Heart right ventricle (tissue), 16 donors: ENCODE measurements around the gene DNAH1. TPM values are rescaled to one million over a fixed set of nuclear protein-coding genes. Genes with fewer than 3 reads are reported as not detected.
A peak's percentile ranks its signal among the peaks of the same experiment; 100 is the strongest.

Experiments
- ATAC-seq, 8 donors: fragments of 200-7000 bp; cut with Tn5 transposase; one replicate each; pipeline ENCODE4 v1.9.1; 2020; ENCODE audit warnings: mild to moderate bottlenecking in 8 of 8, moderate library complexity in 8 of 8, moderate number of reproducible peaks in 1 of 8
- DNase-seq, 2 donors: peaks; one replicate each; pipeline ENCODE4 v3.0.0-alpha.2; 2020
- H3K27ac ChIP-seq, 10 donors: fragments of 200-600 bp; sonication (generic) in 2 of 10; one replicate each; pipeline versions ENCODE4 v1.5.0 to v1.8.0; 2020 to 2022; ENCODE audit warnings: mild to moderate bottlenecking in 3 of 10
- H3K27me3 ChIP-seq, 7 donors: fragments of 200-600 bp; one replicate each; pipeline ENCODE4 v1.8.0; 2021 to 2022; ENCODE audit warnings: mild to moderate bottlenecking in 2 of 7
- H3K36me3 ChIP-seq, 9 donors: fragments of 200-600 bp; sonication (generic) in 1 of 9; one replicate each; pipeline versions ENCODE4 v1.5.0 to v1.8.0; 2020 to 2022; ENCODE audit warnings: mild to moderate bottlenecking in 2 of 9
- H3K4me1 ChIP-seq, 9 donors: fragments of 200-600 bp; sonication (generic) in 1 of 9; one replicate each; pipeline versions ENCODE4 v1.5.0 to v1.8.0; 2020 to 2022; ENCODE audit warnings: mild to moderate bottlenecking in 4 of 9
- H3K4me3 ChIP-seq, 10 donors: fragments of 200-600 bp; sonication (generic) in 2 of 10; one replicate each; pipeline versions ENCODE4 v1.5.0 to v1.8.0; 2020 to 2022; ENCODE audit warnings: mild to moderate bottlenecking in 7 of 10, moderate library complexity in 2 of 10
- H3K9me3 ChIP-seq, 11 donors: fragments of 200-600 bp in 10 of 11; sonication (generic) in 2 of 11; one replicate each; pipeline versions ENCODE4 v1.5.0 to v1.8.0; 2013 to 2022; ENCODE audit warnings: mild to moderate bottlenecking in 2 of 11, control low read depth in 1 of 11, moderate library complexity in 1 of 11
- CTCF ChIP-seq, 9 donors: fragments of 200-600 bp; sonication (generic) in 2 of 9; IDR thresholded peaks; one replicate each; pipeline versions ENCODE4 v1.5.0 to v1.8.0; 2021 to 2022; ENCODE audit warnings: antibody characterized with exemption in 9 of 9, mild to moderate bottlenecking in 5 of 9, moderate library complexity in 1 of 9
- WGBS, 2 donors: extraction: QIAGEN DNeasy Blood & Tissue Kit; methylation state at CpG; one replicate each; pipeline ENCODE4 v1.1.7; 2013; ENCODE audit warnings: inconsistent platforms in 1 of 2; 5-methylcytosine and 5-hydroxymethylcytosine counted together
- intact Hi-C, 10 donors: fragments of 100-400 bp; cut with DNase I; formaldehyde crosslinking; loops; one replicate each; pipeline versions ENCODE4 v1.11.1 to v1.14.2; 2022
- polyA plus RNA-seq, 2 donors: library from polyadenylated mRNA; stranded (reverse); fragments of 200-250 nt; gene quantifications; one replicate each; pipeline ENCODE4 v1.2.3, GENCODE V29; 2013
- total RNA-seq, 10 donors: library from RNA; stranded (reverse); fragmentation: NEBNext Ultra II Directional in 3 of 10; extraction: Animal tissue kit (Norgen Biotek cat#: 25700) in 3 of 10; gene quantifications; one replicate each; pipeline versions ENCODE4 v1.2.1 to v1.2.4, GENCODE V29; 2021 to 2023
- donor health status: Arrhythmogenic right ventricular cardiomyopathy.
- donor health status: ischemic (EF 13 %, LVEDD 7.1; RV severe dilation, severe dysfunction).
- donor health status: healthy with polysubstance abuse.
- donor health status: DM: no; HTN: yes; CAD: no.
- donor health status: DM: no; HTN: no; CAD: no.
- donor health status: ischemic (EF 25% LVEDD 6.9; RV normal size, moderate dysfunction).
- donor health status: ischemic (EF 25% LVEDD 5.7; RV mildly dilated, moderate dysfunction).
- donor health status: healthy.
- donor health status: DM: yes; HTN: yes; CAD: no.
- donor health status: Ischemic cardiomyopathy.
- donor health status: ischemic (EF 35%, LVEDD 5.7; RV mildly dilated, moderate dysfunction).
- donor health status: nonischemic (EF 11% LVEDD 7.7; RV severe dilation, severe dysfunction).
- donor health status: DM: yes; HTN: yes; CAD: no.
- donor health status: PGD.
- donor health status: ischemic (EF 29% LVEDD 5.4; RV normal size, mild dysfunction).
- donor health status: nonischemic (EF 23%, LVEDD 6.1; RV moderate dilation, normal function).

The DNAH1 gene
- total and polyA plus RNA-seq, 12 donors = 0.99 to 6.4 (median 2.8) TPM

- Histone ChIP-seq H3K4me1 (no peaks in the 10 kb centered on the region), H3K4me3 (no peak overlapping the region), H3K36me3 (peaks cover 0 to 24% (median 0%) of the 10 kb centered on the region in 9 donors), H3K9me3 (no peaks in the 10 kb centered on the region), H3K27me3 (no peaks in the 10 kb centered on the region), H3K27ac (no peak overlapping the region)
- 76 to 79% methylated on average over 10 of the region's 10 CpGs for WGBS, 2 donors
- intact Hi-C loops = no loop called here
- peak in 2 of 9 donors; percentile 15 to 35 for TF ChIP-seq CTCF (IDR thresholded peaks at IDR 0.05)
- DNase-seq (no peak), ATAC-seq (no peak)
These were observed 69.0 kb downstream of the DNAH1 start for GRCh38 chr3:52385157-52385556.

- no peaks in the 10 kb centered on the region for H3K9me3 ChIP-seq
- H3K4me3 ChIP-seq = no peak overlapping the region
- H3K27ac ChIP-seq = no peak overlapping the region
- H3K4me1 ChIP-seq = no peaks in the 10 kb centered on the region
- intact Hi-C loops = no loop called here
- no peaks in the 10 kb centered on the region for H3K27me3 ChIP-seq
- ATAC-seq (no peak), DNase-seq (no peak)
- H3K36me3 ChIP-seq = peaks cover 0 to 47% (median 8%) of the 10 kb centered on the region in 9 donors
- TF ChIP-seq CTCF (IDR thresholded peaks at IDR 0.05) = no peak
- 96 to 97% methylated on average over 2 of the region's 2 CpGs for WGBS, 2 donors
These were observed 71.4 kb downstream of the DNAH1 start for GRCh38 chr3:52387481-52387880.

- Histone ChIP-seq H3K4me3 (no peak overlapping the region), H3K9me3 (no peaks in the 10 kb centered on the region), H3K4me1 (no peaks in the 10 kb centered on the region), H3K27ac (no peak overlapping the region), H3K27me3 (no peaks in the 10 kb centered on the region), H3K36me3 (peaks cover 0 to 54% (median 15%) of the 10 kb centered on the region in 9 donors)
- WGBS, 2 donors = 81 to 84% methylated on average over 18 of the region's 18 CpGs
- DNase-seq (no peak), ATAC-seq (no peak)
- intact Hi-C loops = no loop called here
- TF ChIP-seq CTCF (IDR thresholded peaks at IDR 0.05) = no peak
These were observed 72.3 kb downstream of the DNAH1 start for GRCh38 chr3:52388348-52388821.

- Histone ChIP-seq H3K9me3 (no peaks in the 10 kb centered on the region), H3K4me3 (no peak overlapping the region), H3K27me3 (no peaks in the 10 kb centered on the region), H3K4me1 (no peaks in the 10 kb centered on the region), H3K36me3 (peaks cover 0 to 60% (median 21%) of the 10 kb centered on the region in 9 donors), H3K27ac (no peak overlapping the region)
- no peak for TF ChIP-seq CTCF (IDR thresholded peaks at IDR 0.05)
- intact Hi-C loops = no loop called here
- ATAC-seq (no peak), DNase-seq (no peak)
- WGBS, 2 donors = 91 to 96% methylated on average over 9 of the region's 9 CpGs
These were observed 72.8 kb downstream of the DNAH1 start for GRCh38 chr3:52388933-52389332.
